Adrenal gland (tissue), 5 donors: ENCODE measurements around the gene LRP1B.

Experiments used
- CTCF ChIP-seq, 6 experiments: fragments of 450-650 bp in 4 of 6; fragments of 200-600 bp in 2 of 6; sonication (generic) in 1 of 6; IDR thresholded peaks; 1 replicate in 5 of 6; 2 replicates in 1 of 6; pipeline versions ENCODE4 v1.5.1 to v1.8.0; 2016 to 2021; ENCODE audit warnings: antibody characterized with exemption in 6 of 6, mild to moderate bottlenecking in 2 of 6, moderate library complexity in 1 of 6
- POLR2A ChIP-seq, 2 donors: fragments of 450-650 bp; IDR thresholded peaks; one replicate each; pipeline ENCODE4 v1.6.1; 2017; ENCODE audit warnings: antibody characterized with exemption in 2 of 2, mild to moderate bottlenecking in 2 of 2, moderate library complexity in 1 of 2
- donor health status: DM: no; HTN: no; CAD: no.

DNA sequence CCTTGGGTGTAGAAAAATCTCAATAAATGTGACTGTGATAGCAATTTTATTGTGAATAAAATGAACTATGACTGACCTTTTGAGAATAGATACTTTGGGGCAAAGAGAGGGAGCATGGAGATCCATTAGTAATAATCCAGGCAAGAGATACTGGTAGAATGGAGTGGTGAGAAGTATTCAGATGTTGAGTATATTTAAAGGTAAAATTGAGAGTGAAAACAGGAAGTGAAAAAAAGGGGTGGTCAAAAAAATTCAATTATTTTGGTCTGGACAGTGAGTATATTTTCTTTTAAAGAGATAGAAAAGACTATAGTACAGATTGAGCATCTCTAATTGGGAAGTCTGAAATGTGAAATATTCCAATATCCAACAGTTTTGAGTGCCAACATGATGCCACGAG lies 1835.0 kb downstream of the LRP1B start:
- TF ChIP-seq CTCF (IDR thresholded peaks at IDR 0.05) (no peak), POLR2A (IDR thresholded peaks at IDR 0.05) (no peak)
